MCF 10A (cell line): Measurements from ENCODE around the gene ORC4. TPM values are rescaled to one million over a fixed set of nuclear protein-coding genes. Genes with fewer than 3 reads are reported as not detected.
A peak's percentile ranks its signal among the peaks of the same experiment; 100 is the strongest.

Source experiments
- BruUV-seq: library from RNA; stranded (reverse); fragments of 400-500 nt; replicated peaks from 2 replicates; lab custom pipeline; 2021; lab: Mats Ljungman, UMichigan
- CTCF ChIA-PET: fragments of 300-600 bp; sonication (Branson Sonifier 250); formaldehyde crosslinking; extraction: SDS; loops from one replicate; lab custom pipeline; 2021; ENCODE audit warnings: antibody characterized with exemption, inconsistent platforms; lab: Yijun Ruan, JAX
- POLR2A ChIA-PET: fragments of 300-600, 350-650 bp; sonication (Branson Sonifier 250); formaldehyde crosslinking; extraction: SDS; loops from one replicate; lab custom pipeline; 2020; ENCODE audit warnings: antibody characterized with exemption, inconsistent platforms; lab: Yijun Ruan, JAX
- DNase-seq: peaks from one replicate; pipeline ENCODE4 v3.0.0-alpha.2; 2018; ENCODE audit not compliant: unreplicated experiment
- H3K27ac Mint-ChIP-seq: one replicate; pipeline ENCODE4 v1.8.0; 2022; ENCODE audit warnings: mild to moderate bottlenecking, low read depth, mixed read lengths; ENCODE audit not compliant: unreplicated experiment
- H3K27me3 Mint-ChIP-seq: one replicate; pipeline ENCODE4 v1.8.0; 2022; ENCODE audit warnings: mixed read lengths; ENCODE audit not compliant: insufficient read depth, unreplicated experiment
- H3K36me3 Mint-ChIP-seq: one replicate; pipeline ENCODE4 v1.8.0; 2022; ENCODE audit warnings: mild to moderate bottlenecking, moderate library complexity, mixed read lengths; ENCODE audit not compliant: insufficient read depth, unreplicated experiment
- H3K4me1 Mint-ChIP-seq: one replicate; pipeline ENCODE4 v1.8.0; 2022; ENCODE audit warnings: mixed read lengths; ENCODE audit not compliant: insufficient read depth, unreplicated experiment
- H3K4me3 Mint-ChIP-seq: one replicate; pipeline ENCODE4 v1.8.0; 2022; ENCODE audit warnings: mild to moderate bottlenecking, moderate library complexity, mixed read lengths; ENCODE audit not compliant: unreplicated experiment
- H3K9me3 Mint-ChIP-seq: one replicate; pipeline ENCODE4 v1.8.0; 2022; ENCODE audit warnings: mixed read lengths; ENCODE audit not compliant: unreplicated experiment
- intact Hi-C: fragments of 100-400 bp; cut with micrococcal nuclease; formaldehyde crosslinking; loops from 2 replicates; pipeline ENCODE4 v1.14.1; 2022
- total RNA-seq: library from RNA; stranded (reverse); gene quantifications from 2 replicates; pipeline ENCODE4 v1.2.3, GENCODE V29; 2022
- TF ChIP-seq, protein P1 (sequence below): fragments of 200-600 bp; IDR thresholded peaks from one replicate; pipeline ENCODE4 v1.8.0; 2022; ENCODE audit warnings: antibody characterized with exemption, mild to moderate bottlenecking; ENCODE audit not compliant: unreplicated experiment

The ORC4 gene
- total RNA-seq, 1 experiment from 2014 or later: 53.3 TPM

GRCh38 chr2:147939313-147939712 lies 81.2 kb downstream of the ORC4 start:
- ChIA-PET CTCF (interaction anchor here (0.6 to 0.8 kb wide), 2 partner anchors 36 to 570 kb away, joined by 5 read pairs; no protein-coding TSS in a partner anchor), POLR2A (no interaction called here)
- Mint-ChIP-seq H3K9me3 (no peaks in the 10 kb centered on the region), H3K4me1 (no peaks in the 10 kb centered on the region), H3K36me3 (peaks cover 69% of the 10 kb centered on the region), H3K27ac (no peak overlapping the region), H3K27me3 (no peaks in the 10 kb centered on the region), H3K4me3 (no peak overlapping the region)
- intact Hi-C loops: loop anchor here (5.0 kb wide), 1 partner anchor 263 kb away; no protein-coding TSS in a partner anchor
- DNase-seq: no peak
- TF ChIP-seq, protein P1, sequence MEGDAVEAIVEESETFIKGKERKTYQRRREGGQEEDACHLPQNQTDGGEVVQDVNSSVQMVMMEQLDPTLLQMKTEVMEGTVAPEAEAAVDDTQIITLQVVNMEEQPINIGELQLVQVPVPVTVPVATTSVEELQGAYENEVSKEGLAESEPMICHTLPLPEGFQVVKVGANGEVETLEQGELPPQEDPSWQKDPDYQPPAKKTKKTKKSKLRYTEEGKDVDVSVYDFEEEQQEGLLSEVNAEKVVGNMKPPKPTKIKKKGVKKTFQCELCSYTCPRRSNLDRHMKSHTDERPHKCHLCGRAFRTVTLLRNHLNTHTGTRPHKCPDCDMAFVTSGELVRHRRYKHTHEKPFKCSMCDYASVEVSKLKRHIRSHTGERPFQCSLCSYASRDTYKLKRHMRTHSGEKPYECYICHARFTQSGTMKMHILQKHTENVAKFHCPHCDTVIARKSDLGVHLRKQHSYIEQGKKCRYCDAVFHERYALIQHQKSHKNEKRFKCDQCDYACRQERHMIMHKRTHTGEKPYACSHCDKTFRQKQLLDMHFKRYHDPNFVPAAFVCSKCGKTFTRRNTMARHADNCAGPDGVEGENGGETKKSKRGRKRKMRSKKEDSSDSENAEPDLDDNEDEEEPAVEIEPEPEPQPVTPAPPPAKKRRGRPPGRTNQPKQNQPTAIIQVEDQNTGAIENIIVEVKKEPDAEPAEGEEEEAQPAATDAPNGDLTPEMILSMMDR: no peak
- BruUV-seq: no TSS peak

- no TSS peak for BruUV-seq
- no peak overlapping the region for H3K27ac Mint-ChIP-seq
- POLR2A ChIA-PET: interaction anchor here (0.7 kb wide), 1 partner anchor 571 kb away, joined by 3 read pairs; no protein-coding TSS in a partner anchor
- no peaks in the 10 kb centered on the region for H3K4me1 Mint-ChIP-seq
- no peak overlapping the region for H3K4me3 Mint-ChIP-seq
- H3K27me3 Mint-ChIP-seq: no peaks in the 10 kb centered on the region
- CTCF ChIA-PET: interaction anchor here (0.6 to 2.3 kb wide), 7 partner anchors 24 to 1055 kb away, joined by 3 to 15 read pairs (median 3); no protein-coding TSS in a partner anchor
- H3K36me3 Mint-ChIP-seq: peaks cover 59% of the 10 kb centered on the region
- TF ChIP-seq, protein P1: peak; percentile 75
- DNase-seq: peak; percentile 48
- intact Hi-C loops: loop anchor here (1.0 to 5.0 kb wide), 4 partner anchors 264 to 1052 kb away; partner anchors contain the start of gene EPC2
- no peaks in the 10 kb centered on the region for H3K9me3 Mint-ChIP-seq
Observed at GRCh38 chr2:147937744-147938349, 82.7 kb downstream of the ORC4 start.

- BruUV-seq: no TSS peak
- DNase-seq: no peak
- Mint-ChIP-seq H3K4me3 (no peak overlapping the region), H3K27ac (no peak overlapping the region), H3K4me1 (no peaks in the 10 kb centered on the region), H3K27me3 (no peaks in the 10 kb centered on the region), H3K9me3 (no peaks in the 10 kb centered on the region), H3K36me3 (peaks cover 60% of the 10 kb centered on the region)
- ChIA-PET CTCF (interaction anchor here (0.6 to 1.9 kb wide), 5 partner anchors 363 to 1083 kb away, joined by 3 to 13 read pairs (median 5); no protein-coding TSS in a partner anchor), POLR2A (no interaction called here)
- TF ChIP-seq, protein P1: no peak
- intact Hi-C loops: loop anchor here (5.0 kb wide), 1 partner anchor 267 kb away; no protein-coding TSS in a partner anchor
Observed at GRCh38 chr2:147934881-147935620, 85.5 kb downstream of the ORC4 start.

DNA sequence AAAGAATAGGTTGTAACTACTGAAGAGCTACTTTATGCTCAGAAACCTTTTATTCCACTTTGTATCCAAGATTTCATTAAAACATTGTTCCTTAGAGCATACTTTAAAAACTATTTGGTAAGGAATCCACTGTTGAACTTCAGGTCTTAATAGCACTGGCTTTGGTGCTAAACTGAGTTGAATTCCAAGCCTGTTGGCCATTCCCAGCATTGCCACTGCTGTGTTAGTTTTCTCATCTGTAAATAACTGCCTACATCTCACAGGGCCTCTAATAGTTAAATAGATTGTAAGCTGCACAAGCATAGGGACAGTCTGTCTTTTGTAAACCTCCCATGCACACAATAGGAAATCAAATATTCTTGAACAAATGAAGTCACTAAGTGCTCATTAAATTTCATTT lies 86.6 kb downstream of the ORC4 start:
- DNase-seq: no peak
- Mint-ChIP-seq H3K4me3 (no peak overlapping the region), H3K4me1 (no peaks in the 10 kb centered on the region), H3K9me3 (no peaks in the 10 kb centered on the region), H3K36me3 (peaks cover 53% of the 10 kb centered on the region), H3K27me3 (no peaks in the 10 kb centered on the region), H3K27ac (no peak overlapping the region)
- CTCF ChIA-PET: interaction anchor here (0.6 to 1.5 kb wide), 3 partner anchors 56 to 1056 kb away, joined by 3 to 5 read pairs (median 5); no protein-coding TSS in a partner anchor
- intact Hi-C loops: no loop called here
- BruUV-seq: no TSS peak
- TF ChIP-seq, protein P1: no peak
- POLR2A ChIA-PET: no interaction called here
